GM18519 (cell line): ENCODE measurements around the gene EIF4E3.

Source experiments
- ATAC-seq: cut with Tn5 transposase; IDR thresholded peaks from one replicate; pipeline ENCODE4 v1.9.1; 2021; ENCODE audit warnings: mild to moderate bottlenecking, moderate library complexity; ENCODE audit not compliant: unreplicated experiment, low FRiP score

The EIF4E3 gene

DNA sequence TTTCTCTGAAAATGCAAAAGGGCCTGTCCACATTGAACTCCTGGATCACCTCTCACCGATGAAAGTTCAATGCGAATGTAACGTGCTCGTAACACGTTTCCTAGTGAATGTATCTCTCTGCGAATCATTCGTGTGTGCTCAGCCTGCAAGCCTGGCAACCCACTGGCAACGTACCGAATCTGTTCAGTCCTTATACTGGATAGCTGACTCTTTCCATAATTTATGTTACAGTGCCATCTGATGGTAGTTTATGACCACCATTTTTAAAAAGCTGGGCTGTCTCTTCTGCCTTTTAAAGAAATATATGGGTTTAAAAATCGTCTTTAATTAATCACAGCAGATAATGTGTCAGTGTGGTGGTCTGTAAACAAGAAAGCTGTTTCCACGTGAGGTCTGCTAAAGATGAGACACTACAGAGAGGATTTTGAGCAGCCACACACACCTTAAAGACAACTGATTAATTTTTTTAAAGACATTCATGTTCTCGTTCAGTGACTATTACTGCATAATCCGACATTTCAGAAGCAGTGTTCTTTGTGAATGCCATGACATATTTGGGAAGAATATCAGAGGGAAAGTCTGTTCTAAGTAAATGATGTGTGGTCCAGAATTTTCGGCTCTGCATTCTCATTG lies 72.3 kb downstream of the EIF4E3 start:
- no peak for ATAC-seq

DNA sequence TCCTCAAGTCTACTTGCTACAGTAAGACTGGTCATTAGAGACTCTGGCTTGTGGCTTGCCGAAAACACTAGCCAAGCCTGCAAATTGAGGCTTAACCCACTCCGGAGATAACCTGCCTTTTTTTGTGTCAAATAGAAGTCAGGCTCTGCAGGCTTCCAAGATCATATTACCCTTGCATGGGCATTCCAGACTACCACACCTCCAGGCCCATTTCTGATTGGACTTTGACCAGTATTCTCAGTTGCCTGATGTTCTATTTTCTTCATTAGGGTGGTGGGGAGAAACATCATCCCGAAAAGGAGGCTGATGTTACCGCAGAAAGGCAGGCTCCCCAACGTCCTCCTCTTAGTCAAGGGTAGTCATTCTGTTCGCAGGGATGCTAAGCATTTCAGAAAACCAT lies 73.6 kb downstream of the EIF4E3 start:
- no peak for ATAC-seq

DNA sequence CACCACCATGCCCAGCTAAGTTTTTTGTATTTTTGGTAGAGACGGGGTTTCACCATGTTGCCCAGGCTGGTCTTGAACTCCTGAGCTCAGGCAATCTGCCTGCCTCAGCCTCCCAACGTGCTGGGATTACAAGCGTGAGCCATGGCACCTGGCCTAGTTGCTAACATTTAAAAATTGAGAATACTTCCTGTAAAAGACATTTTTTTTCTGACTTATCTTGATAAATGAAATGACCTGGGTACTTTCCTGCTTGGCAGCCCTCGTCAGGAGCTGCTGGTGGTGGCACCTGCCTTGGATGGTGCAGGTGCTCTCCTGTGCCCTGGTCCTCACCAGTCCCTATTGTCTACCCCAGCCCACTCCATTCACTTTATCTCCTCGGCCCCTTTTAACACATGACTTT lies 74.8 kb downstream of the EIF4E3 start:
- no peak for ATAC-seq

DNA sequence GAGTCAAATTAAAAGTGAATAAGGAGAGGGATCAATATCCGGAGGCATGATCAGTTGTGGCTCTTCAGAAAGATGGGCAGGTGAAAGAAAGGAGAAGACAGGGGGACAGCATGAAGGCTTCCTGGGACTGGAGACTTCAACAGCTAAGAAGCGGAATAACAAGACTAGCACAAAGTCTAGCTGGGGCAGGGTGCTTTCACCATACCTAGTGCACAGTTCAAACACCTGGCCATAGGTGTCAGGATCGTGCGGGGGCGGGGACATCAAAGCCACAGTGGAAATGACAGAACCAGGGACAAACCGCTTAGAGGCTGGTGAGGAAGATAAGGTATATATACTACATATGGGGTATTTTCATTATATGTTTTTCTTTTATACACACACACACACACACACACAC lies 75.4 kb downstream of the EIF4E3 start:
- ATAC-seq = no peak

DNA sequence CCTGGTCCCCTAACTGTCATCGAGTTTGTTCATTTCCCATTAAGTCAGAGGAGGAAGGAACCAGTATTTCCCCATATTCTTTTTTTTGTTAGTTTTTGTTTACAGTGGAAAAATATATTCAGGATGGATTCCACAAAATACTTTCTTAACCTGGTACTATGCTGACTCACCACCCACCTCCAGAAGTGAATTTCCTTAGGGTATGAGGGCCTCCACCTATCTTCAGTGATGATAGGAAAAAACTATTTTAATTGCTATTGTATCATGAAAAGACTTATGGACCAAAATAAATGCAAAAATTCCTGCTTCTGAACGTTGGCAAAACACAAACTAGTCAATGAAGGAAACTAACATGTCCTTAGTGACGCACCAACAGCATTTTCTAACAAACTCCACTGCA lies 77.5 kb downstream of the EIF4E3 start:
- ATAC-seq = no peak

DNA sequence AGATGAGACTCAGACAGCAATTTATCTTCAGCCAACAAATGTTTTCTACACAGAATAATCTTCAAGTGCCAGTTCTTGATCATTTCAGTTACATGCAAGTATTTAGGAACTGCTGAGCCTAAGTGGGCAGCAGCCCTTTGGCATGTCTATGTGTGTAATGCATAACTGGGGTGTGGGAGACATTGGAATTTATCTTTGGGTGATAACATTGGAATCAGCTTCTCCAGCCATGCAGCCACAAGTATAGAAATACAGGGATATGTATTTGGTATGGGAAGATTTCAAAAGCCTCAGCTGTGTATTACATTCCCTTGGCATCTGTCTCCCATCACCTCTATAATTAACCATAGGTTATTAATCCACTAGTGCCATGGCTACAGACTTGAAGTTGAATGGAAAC lies 78.2 kb downstream of the EIF4E3 start:
- no peak for ATAC-seq

GRCh38 chr3:71645140-71645539 lies 80.1 kb downstream of the EIF4E3 start:
- no peak for ATAC-seq

GRCh38 chr3:71641674-71642073 lies 83.5 kb downstream of the EIF4E3 start:
- no peak for ATAC-seq

DNA sequence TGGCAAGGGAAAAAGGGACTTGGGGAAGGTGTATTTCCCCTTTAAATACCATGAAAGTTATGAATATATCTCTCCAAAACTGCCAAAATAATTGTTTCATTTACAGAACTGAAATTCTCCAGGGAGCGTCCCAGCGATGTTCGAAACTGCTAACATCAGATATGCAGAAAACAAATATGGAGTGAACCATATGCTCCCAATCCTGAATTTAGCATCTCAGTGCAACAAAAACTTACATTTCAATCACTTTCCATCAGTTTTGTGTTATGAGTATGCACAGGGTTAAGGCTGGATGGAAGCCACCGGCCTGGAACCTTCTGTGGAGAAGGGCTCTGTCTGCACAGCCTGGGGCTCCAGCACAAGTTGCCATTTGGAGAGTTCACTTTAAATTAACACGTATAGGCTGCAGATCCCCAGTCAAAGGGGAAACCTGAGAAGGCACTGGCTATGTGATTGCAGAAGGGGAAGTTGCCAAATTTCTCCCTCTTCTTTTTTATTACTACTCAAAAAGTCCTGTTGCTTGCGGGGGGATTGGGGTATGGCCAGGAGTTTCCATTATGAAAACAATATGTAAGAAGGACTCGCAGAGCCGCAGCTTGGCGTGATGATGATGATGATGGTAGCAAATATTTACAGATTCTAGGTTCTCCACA lies 84.7 kb downstream of the EIF4E3 start:
- no peak for ATAC-seq

GRCh38 chr3:71636482-71636881 lies 88.7 kb downstream of the EIF4E3 start:
- ATAC-seq = no peak

- ATAC-seq = no peak
Measured at GRCh38 chr3:71636001-71636400, 89.2 kb downstream of the EIF4E3 start.

DNA sequence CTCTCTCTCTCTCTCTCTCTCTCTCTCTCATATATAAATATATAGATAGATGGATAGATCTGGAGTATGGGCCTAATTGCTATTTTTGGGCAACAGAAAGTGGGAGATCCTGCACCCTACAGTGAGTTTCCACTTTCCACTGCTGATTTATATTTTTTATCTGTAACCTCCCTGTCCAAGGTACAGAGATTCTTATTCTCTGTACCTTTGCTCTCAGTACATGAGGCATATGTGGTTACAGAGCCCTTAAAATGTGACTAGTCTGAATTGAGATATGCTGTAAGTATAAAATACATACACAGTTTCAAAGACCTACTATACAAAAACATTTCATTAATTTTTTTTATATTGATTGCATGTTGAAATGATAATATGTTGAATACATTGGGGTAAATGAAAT lies 90.5 kb downstream of the EIF4E3 start:
- no peak for ATAC-seq

DNA sequence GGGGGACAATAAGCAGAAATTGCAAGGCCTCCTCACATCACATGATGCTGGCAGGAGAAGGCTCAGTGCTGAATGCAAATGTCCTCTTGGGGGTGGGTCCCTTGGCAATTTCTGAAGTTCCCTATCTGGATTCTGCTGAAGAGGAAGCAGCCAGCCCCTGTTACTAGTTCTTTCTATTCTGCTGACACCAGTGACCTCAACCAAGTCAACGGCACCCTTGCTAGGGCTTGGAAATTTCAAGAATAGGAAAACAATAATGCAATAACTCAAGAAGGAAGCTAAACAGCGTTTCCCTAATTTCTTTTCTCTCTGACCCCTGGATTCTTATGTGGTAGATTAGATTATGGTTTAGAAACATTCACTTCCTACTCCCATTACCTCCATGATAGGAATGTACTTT lies 95.5 kb downstream of the EIF4E3 start:
- ATAC-seq = no peak

DNA sequence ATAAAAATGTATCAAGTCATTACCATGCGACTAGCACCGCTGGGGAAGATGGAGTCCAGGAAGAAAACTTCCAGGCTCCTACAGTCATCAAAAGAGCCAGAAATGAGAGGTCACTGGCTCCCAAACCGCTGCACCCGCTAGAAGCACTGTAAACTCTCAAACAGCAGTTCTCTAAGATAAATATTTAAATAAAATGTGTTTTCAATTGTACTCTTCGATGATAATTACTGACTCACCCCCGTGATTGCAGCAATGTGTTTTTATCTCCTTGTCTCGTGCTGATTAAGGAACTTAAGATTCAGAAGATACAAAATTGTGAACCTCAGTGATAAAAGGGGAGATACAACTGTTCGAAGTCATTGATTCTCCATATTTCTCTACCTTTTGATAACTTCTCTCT lies 95.9 kb downstream of the EIF4E3 start:
- no peak for ATAC-seq

DNA sequence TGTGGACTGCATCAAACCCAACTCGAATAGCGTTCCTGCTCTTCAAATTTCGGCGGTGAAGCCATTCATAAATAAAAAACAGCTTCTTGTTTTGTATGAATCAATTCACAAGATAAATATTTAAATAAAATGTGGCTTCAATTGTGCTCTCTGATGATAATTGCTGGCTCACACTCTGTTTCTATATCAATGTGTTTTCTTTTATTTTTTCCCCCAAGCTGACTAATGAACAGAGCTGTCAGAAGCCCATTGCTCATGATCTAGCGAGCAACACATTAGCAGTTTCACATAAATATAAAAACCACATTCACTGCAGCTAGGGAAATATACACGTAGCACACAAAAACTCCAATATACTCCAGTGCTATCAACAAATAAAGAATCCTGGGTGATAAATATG lies 96.7 kb downstream of the EIF4E3 start:
- no peak for ATAC-seq

GRCh38 chr3:71625676-71626075 lies 99.5 kb downstream of the EIF4E3 start:
- ATAC-seq = no peak
